PC-9 (cell line): Measurements from ENCODE around the gene PARN.
"Not testable (repeated sequence)": the region's sequence is repeated elsewhere in the genome, so short reads cannot be mapped to it uniquely, and the experiment has no call there.

Experiments used
- EZH2 ChIP-seq: fragments of 200-600 bp; sonication (generic); IDR thresholded peaks from 2 replicates; pipeline ENCODE4 v1.8.0; 2017; ENCODE audit warnings: antibody characterized with exemption, low read depth
- TF ChIP-seq, protein P1 (sequence below): fragments of 200-600 bp; sonication (generic); conservative IDR thresholded peaks from 2 replicates; pipeline ENCODE4 v1.6.1; 2017; ENCODE audit warnings: mixed run types, antibody characterized with exemption, mild to moderate bottlenecking, moderate library complexity

DNA sequence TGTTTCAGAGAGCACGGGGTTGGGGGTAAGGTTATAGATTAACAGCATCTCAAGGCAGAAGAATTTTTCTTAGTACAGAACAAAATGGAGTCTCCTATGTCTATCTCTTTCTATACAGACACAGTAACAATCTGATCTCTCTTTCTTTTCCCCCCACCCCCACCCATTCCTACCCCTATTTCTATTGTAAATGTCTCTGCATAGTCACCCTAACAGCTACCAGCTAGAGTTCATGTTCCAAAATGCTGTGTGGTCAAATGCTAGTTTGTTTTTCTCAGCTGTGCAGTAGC is 6.8 kb upstream of the PARN start:
- TF ChIP-seq, protein P1, sequence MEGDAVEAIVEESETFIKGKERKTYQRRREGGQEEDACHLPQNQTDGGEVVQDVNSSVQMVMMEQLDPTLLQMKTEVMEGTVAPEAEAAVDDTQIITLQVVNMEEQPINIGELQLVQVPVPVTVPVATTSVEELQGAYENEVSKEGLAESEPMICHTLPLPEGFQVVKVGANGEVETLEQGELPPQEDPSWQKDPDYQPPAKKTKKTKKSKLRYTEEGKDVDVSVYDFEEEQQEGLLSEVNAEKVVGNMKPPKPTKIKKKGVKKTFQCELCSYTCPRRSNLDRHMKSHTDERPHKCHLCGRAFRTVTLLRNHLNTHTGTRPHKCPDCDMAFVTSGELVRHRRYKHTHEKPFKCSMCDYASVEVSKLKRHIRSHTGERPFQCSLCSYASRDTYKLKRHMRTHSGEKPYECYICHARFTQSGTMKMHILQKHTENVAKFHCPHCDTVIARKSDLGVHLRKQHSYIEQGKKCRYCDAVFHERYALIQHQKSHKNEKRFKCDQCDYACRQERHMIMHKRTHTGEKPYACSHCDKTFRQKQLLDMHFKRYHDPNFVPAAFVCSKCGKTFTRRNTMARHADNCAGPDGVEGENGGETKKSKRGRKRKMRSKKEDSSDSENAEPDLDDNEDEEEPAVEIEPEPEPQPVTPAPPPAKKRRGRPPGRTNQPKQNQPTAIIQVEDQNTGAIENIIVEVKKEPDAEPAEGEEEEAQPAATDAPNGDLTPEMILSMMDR, result not testable (repeated sequence)
- TF ChIP-seq EZH2, result not testable (repeated sequence)
